Activated CD4-positive, alpha-beta T cell treated with anti-CD3 and anti-CD28 coated beads, Interleukin-2, amount 50 U/mL, for 4 hours (primary cell): ENCODE data around the gene EZH1.

ENCODE experiments used
- DNase-seq, 2 experiments: peaks; one replicate each; pipeline ENCODE4 v3.0.0-alpha.2; 2020

The EZH1 gene

GRCh38 chr17:42706732-42707131, 38.1 kb downstream of the EZH1 start:
- DNase-seq: peak; percentile 27 to 31

- DNase-seq: no peak
Observed at GRCh38 chr17:42704837-42705494, 39.9 kb downstream of the EZH1 start.

- DNase-seq: no peak
Observed at GRCh38 chr17:42704490-42704836, 40.4 kb downstream of the EZH1 start.

- no peak for DNase-seq
Observed at GRCh38 chr17:42702446-42702845, 42.4 kb downstream of the EZH1 start.

GRCh38 chr17:42700586-42701289, 44.1 kb downstream of the EZH1 start:
- DNase-seq: no peak

GRCh38 chr17:42699415-42699740, 45.5 kb downstream of the EZH1 start:
- DNase-seq: no peak

- DNase-seq: no peak
Observed at GRCh38 chr17:42698736-42699414, 46.0 kb downstream of the EZH1 start.

GRCh38 chr17:42697108-42697811, 47.6 kb downstream of the EZH1 start:
- DNase-seq: no peak

- no peak for DNase-seq
Observed at GRCh38 chr17:42695500-42695899, 49.3 kb downstream of the EZH1 start.

GRCh38 chr17:42694524-42694923, 50.3 kb downstream of the EZH1 start:
- no peak for DNase-seq

GRCh38 chr17:42692489-42692888, 52.4 kb downstream of the EZH1 start:
- no peak for DNase-seq

- DNase-seq: no peak
Observed at GRCh38 chr17:42691021-42691545, 53.8 kb downstream of the EZH1 start.

- no peak for DNase-seq
Observed at GRCh38 chr17:42690596-42690995, 54.2 kb downstream of the EZH1 start.

- no peak for DNase-seq
Observed at GRCh38 chr17:42687707-42688320, 57.0 kb downstream of the EZH1 start.

GRCh38 chr17:42686520-42687128, 58.2 kb downstream of the EZH1 start:
- no peak for DNase-seq

GRCh38 chr17:42685831-42686230, 59.0 kb downstream of the EZH1 start:
- DNase-seq: no peak

GRCh38 chr17:42684929-42685556, 59.8 kb downstream of the EZH1 start:
- DNase-seq: no peak

- DNase-seq: no peak
Observed at GRCh38 chr17:42683407-42684034, 61.3 kb downstream of the EZH1 start.

- no peak for DNase-seq
Observed at GRCh38 chr17:42682722-42683403, 62.0 kb downstream of the EZH1 start.

GRCh38 chr17:42681976-42682721, 62.7 kb downstream of the EZH1 start, which contains the start of gene CNTNAP1:
CNTNAP1 (plus strand) TSS chr17:42682531; CDS start chr17:42682830, 299 bp downstream.
- no peak for DNase-seq
